Measurements from ENCODE around the gene RBBP7. TPM values are rescaled to one million over a fixed set of nuclear protein-coding genes. Genes with fewer than 3 reads are reported as not detected.

The RBBP7 gene
- polyA plus RNA-seq, 1 donor (not counting 4 experiments of a cell fraction or from before 2014, with no cell fraction given): 137 TPM

DNA sequence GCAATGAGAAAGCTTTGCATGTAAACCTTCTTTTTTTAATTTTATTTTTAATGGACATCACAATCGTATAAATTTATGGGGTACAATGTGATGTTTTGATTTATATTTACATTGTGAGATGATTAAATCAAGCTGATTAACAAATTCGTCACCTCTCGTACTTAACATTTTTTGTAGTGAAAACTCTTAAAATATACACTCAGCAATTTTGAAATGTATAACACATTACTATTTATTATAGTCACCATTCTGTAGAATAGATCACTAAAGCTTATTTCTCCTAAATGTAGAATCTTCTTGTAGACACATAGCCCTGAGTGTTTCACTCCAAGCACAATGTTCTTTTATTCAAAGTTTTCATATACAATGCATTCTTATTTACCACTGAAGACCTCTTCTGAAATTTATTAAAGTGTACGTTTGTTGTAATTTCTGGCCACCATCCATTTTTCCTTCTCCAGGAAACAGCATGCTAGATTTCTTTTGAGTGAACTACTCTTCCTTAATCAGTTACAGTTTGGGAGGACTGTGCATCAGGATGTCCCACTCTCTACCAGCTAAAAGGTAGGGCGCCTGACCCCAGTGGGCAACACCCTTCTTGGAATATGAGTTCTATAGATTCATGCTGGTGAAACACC is 4.4 kb upstream of the RBBP7 start:
- TF ChIP-seq EZH2 (IDR thresholded peaks at IDR 0.05; ENCODE audit: low read length): no peak
- TF ChIP-seq, protein P1, sequence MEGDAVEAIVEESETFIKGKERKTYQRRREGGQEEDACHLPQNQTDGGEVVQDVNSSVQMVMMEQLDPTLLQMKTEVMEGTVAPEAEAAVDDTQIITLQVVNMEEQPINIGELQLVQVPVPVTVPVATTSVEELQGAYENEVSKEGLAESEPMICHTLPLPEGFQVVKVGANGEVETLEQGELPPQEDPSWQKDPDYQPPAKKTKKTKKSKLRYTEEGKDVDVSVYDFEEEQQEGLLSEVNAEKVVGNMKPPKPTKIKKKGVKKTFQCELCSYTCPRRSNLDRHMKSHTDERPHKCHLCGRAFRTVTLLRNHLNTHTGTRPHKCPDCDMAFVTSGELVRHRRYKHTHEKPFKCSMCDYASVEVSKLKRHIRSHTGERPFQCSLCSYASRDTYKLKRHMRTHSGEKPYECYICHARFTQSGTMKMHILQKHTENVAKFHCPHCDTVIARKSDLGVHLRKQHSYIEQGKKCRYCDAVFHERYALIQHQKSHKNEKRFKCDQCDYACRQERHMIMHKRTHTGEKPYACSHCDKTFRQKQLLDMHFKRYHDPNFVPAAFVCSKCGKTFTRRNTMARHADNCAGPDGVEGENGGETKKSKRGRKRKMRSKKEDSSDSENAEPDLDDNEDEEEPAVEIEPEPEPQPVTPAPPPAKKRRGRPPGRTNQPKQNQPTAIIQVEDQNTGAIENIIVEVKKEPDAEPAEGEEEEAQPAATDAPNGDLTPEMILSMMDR (optimal IDR thresholded peaks at IDR 0.05 in 1 of 3, IDR thresholded peaks at IDR 0.05 in 1 of 3, conservative IDR thresholded peaks at IDR 0.05 in 1 of 3; ENCODE audit: extremely low read depth in 1 of 3, insufficient read depth in 2 of 3, low read length in 3 of 3): no peak
- Histone ChIP-seq H2AFZ (ENCODE audit: control insufficient read depth, low read length) (no peak overlapping the region), H3K79me2 (ENCODE audit: control insufficient read depth, insufficient read depth, low read length) (peaks cover 1% of the 10 kb centered on the region), H3K9me3 (ENCODE audit: control insufficient read depth, low read depth, low read length) (no peaks in the 10 kb centered on the region), H3K36me3 (ENCODE audit: control insufficient read depth in 2 of 2, extremely low read depth in 1 of 2, insufficient read depth in 2 of 2, low read length in 2 of 2) (no peaks in the 10 kb centered on the region), H3K4me1 (ENCODE audit: control insufficient read depth, extremely low read depth, insufficient read depth, low read length) (peaks cover 7% of the 10 kb centered on the region), H3K4me2 (ENCODE audit: control insufficient read depth, extremely low read depth, insufficient read depth, low read depth, low read length) (no peak overlapping the region), H3K27ac (ENCODE audit: control insufficient read depth, insufficient read depth, low read length) (no peak overlapping the region), H3K9me1 (ENCODE audit: control insufficient read depth, extremely low read depth, insufficient read depth, low read length) (no peaks in the 10 kb centered on the region), H3K27me3 (ENCODE audit: control insufficient read depth, extremely low read depth, insufficient read depth, low read length) (peaks cover 14% of the 10 kb centered on the region), H3K4me3 (ENCODE audit: control insufficient read depth in 2 of 3, extremely low read depth in 1 of 3, insufficient read depth in 2 of 3, low read depth in 1 of 3, low read length in 3 of 3) (no peak overlapping the region), H4K20me1 (ENCODE audit: control insufficient read depth, extremely low read depth, insufficient read depth, low read length) (no peaks in the 10 kb centered on the region), H3K9ac (ENCODE audit: control insufficient read depth, extremely low read depth, insufficient read depth, low read length) (no peak overlapping the region)
- dilution Hi-C loops (cut with MboI; ENCODE audit: extremely low pct_ligation_motif_present, low sequenced_read_pairs): no loop called here
- FAIRE-seq (no peak), DNase-seq (ENCODE audit: low read depth, low spot score) (no peak)

DNA sequence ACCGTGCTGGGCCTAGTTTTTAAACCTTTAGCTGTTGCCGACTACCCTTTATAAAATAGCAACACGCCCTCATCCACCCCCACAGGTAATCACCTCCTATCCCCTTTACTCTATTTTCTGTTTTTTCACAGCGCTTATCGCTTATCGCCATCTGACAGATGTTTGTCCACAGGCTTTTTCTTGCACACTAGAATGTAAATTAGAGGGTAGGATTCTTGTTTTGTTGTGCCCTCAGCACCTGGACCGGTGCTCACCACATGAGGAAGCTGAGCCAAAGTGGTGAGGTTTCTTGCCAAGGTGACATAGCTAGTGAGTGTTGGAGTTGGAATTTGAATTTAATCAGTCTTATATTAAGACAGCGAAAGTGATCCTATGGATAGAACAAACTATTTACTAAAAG is 2.9 kb upstream of the RBBP7 start:
- no peak overlapping the region for H3K4me3 ChIP-seq (ENCODE audit: control insufficient read depth in 2 of 3, extremely low read depth in 1 of 3, insufficient read depth in 2 of 3, low read depth in 1 of 3, low read length in 3 of 3)
- H3K4me1 ChIP-seq (ENCODE audit: control insufficient read depth, extremely low read depth, insufficient read depth, low read length): peaks cover 10% of the 10 kb centered on the region
- no peaks in the 10 kb centered on the region for H3K9me3 ChIP-seq (ENCODE audit: control insufficient read depth, low read depth, low read length)
- FAIRE-seq (peak; percentile 48), DNase-seq (ENCODE audit: low read depth, low spot score) (no peak)
- H4K20me1 ChIP-seq (ENCODE audit: control insufficient read depth, extremely low read depth, insufficient read depth, low read length): no peaks in the 10 kb centered on the region
- H3K27me3 ChIP-seq (ENCODE audit: control insufficient read depth, extremely low read depth, insufficient read depth, low read length): peaks cover 9% of the 10 kb centered on the region
- H3K79me2 ChIP-seq (ENCODE audit: control insufficient read depth, insufficient read depth, low read length): peaks cover 16% of the 10 kb centered on the region
- H3K9ac ChIP-seq (ENCODE audit: control insufficient read depth, extremely low read depth, insufficient read depth, low read length): no peak overlapping the region
- no peak overlapping the region for H3K27ac ChIP-seq (ENCODE audit: control insufficient read depth, insufficient read depth, low read length)
- H3K9me1 ChIP-seq (ENCODE audit: control insufficient read depth, extremely low read depth, insufficient read depth, low read length): no peaks in the 10 kb centered on the region
- no peak overlapping the region for H3K4me2 ChIP-seq (ENCODE audit: control insufficient read depth, extremely low read depth, insufficient read depth, low read depth, low read length)
- dilution Hi-C loops (cut with MboI; ENCODE audit: extremely low pct_ligation_motif_present, low sequenced_read_pairs): no loop called here
- TF ChIP-seq EZH2 (IDR thresholded peaks at IDR 0.05; ENCODE audit: low read length): no peak
- TF ChIP-seq, protein P1 (optimal IDR thresholded peaks at IDR 0.05 in 1 of 3, IDR thresholded peaks at IDR 0.05 in 1 of 3, conservative IDR thresholded peaks at IDR 0.05 in 1 of 3; ENCODE audit: extremely low read depth in 1 of 3, insufficient read depth in 2 of 3, low read length in 3 of 3): no peak
- no peak overlapping the region for H2AFZ ChIP-seq (ENCODE audit: control insufficient read depth, low read length)
- H3K36me3 ChIP-seq (ENCODE audit: control insufficient read depth in 2 of 2, extremely low read depth in 1 of 2, insufficient read depth in 2 of 2, low read length in 2 of 2): no peaks in the 10 kb centered on the region
